Effector memory CD4-positive, alpha-beta T cell (primary cell): ENCODE measurements around the gene F10.
"Not testable (repeated sequence)": the region's sequence is repeated elsewhere in the genome, so short reads cannot be mapped to it uniquely, and the experiment has no call there.

Experiments
- DNase-seq, 3 donors: peaks; one replicate each; pipeline ENCODE4 v3.0.0-alpha.2; 2020
- H3K27ac ChIP-seq: 2 replicates; pipeline ENCODE4 v1.7.0; 2013; ENCODE audit warnings: mild to moderate bottlenecking, low read length, moderate library complexity; ENCODE audit not compliant: insufficient read depth, poor library complexity, severe bottlenecking
- H3K27me3 ChIP-seq: replicated peaks from 2 replicates; pipeline ENCODE4 v1.7.0; 2013; ENCODE audit warnings: mild to moderate bottlenecking, low read length; ENCODE audit not compliant: insufficient read depth, control insufficient read depth, poor library complexity, severe bottlenecking
- H3K36me3 ChIP-seq: 2 replicates; pipeline ENCODE4 v1.7.0; 2013; ENCODE audit warnings: mild to moderate bottlenecking, low read length, moderate library complexity; ENCODE audit not compliant: control insufficient read depth, insufficient read depth
- H3K4me1 ChIP-seq: 2 replicates; pipeline ENCODE4 v1.7.0; 2013; ENCODE audit warnings: low read length, mild to moderate bottlenecking; ENCODE audit not compliant: control insufficient read depth, insufficient read depth, poor library complexity, severe bottlenecking
- H3K4me3 ChIP-seq: 2 replicates; pipeline ENCODE4 v1.7.0; 2013; ENCODE audit warnings: low read length, low read depth, mild to moderate bottlenecking; ENCODE audit not compliant: insufficient read depth, poor library complexity, severe bottlenecking
- H3K9me3 ChIP-seq: 2 replicates; pipeline ENCODE4 v1.7.0; 2013; ENCODE audit warnings: mild to moderate bottlenecking, low read length, moderate library complexity; ENCODE audit not compliant: control insufficient read depth

F10 gene

DNA sequence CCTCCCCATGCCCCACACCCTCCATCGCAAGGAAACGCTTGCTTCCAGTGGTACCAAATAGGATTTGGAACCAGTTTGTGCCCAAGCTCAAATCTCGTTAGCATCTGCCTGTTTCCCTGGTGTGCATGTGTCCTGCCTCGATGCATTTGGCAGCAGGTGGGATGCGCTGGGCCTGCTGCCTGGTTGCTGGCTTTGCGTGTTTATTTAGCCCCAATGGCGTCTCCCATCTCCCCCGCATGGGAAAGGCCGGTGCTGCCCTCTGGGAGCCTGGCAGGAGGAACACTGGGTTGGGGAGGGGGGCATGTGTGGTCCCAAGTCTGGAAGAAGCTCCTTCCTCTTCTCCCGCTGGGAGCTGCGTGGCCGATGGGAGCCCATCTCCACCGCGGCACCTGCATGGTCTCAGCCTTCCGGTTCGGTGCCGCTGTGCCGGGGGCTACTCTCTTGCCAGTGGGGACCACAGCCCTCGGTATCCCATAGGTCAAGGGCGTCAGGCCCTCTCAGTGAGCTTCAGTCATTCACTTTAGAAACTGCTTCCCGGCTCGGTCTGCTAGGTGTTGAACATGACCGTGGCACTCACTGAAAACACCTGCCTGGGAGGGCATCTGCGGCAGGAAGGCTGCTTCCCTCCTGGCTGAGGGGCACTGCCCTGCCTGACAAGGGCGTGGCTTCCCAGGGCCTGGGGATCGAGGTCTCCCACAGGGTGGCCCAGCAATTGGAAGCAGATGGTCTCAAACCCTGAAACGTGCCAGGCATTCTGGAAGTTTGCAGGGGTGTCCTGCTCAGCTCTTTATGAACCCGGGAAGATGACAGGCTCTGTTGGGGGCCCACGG lies 28.8 kb upstream of the F10 start:
- H3K9me3 ChIP-seq: no peaks in the 10 kb centered on the region
- H3K4me3 ChIP-seq: no peak overlapping the region
- H3K27ac ChIP-seq: no peak overlapping the region
- DNase-seq: no peak
- H3K27me3 ChIP-seq: no peaks in the 10 kb centered on the region
- peaks cover 3% of the 10 kb centered on the region for H3K36me3 ChIP-seq
- no peaks in the 10 kb centered on the region for H3K4me1 ChIP-seq

DNA sequence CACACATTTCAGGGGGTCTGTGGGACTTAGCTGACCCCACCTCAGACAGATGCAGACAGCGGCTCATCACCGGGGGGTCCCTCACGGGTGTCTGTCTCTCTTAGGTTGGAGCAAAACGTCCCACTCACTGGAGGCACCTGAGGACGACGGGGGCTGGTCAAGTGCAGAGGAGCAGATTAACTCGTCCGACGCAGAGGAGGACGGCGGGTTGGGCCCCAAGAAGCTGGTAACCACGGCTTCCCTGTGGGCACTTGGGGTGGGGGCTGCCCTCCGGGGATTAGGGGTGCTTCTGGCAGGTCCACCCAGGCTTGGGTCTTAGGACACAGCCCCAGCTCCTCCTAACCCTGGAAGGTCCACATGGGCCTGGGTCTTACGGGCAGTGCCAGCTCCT lies 28.2 kb upstream of the F10 start:
- Histone ChIP-seq H3K9me3 (no peaks in the 10 kb centered on the region), H3K4me3 (no peak overlapping the region), H3K27me3 (no peaks in the 10 kb centered on the region), H3K36me3 (peaks cover 3% of the 10 kb centered on the region), H3K27ac (no peak overlapping the region), H3K4me1 (no peaks in the 10 kb centered on the region)
- DNase-seq: no peak

DNA sequence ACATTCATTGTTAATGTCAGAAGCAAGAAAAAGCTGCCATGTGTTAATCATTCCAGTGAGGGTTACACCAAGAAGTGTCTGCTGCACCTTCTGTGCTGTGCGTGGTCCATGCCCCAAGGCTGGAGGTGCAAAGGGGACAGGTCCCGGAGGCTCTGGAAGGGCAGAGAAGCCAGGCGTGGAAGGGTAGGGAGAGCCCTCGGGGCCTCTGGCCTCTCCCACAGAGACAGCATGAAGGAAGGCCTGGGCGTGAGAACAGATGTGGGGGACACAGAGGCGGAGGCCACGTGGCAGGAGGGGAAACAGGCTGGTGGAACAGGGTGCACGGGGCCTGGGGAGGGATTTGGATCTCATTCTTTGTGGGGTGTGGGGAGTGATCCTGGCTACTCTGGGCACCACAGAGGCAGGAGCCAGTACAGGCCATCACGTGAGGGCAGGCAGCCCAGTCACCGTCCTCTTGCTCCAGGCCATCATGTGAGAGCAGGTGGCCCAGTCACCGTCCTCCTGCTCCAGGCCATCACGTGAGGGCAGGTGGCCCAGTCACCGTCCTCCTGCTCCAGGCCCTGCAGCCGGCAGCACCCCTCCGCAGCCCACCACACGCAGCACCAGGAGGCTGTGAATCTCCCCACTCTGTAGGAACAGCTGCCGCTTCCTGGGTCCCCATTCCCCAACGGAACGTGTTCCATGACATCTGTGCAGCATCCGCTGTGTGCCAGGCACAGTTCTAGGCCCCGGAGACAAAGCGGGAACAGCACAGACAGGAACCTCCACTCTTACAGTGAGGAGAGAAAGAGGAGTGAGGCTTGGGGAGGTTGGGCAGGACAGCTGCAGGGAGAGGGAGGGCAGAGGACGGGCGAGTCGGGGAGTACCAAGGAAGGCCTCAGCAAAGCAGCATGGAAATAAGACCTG lies 27.2 kb upstream of the F10 start:
- no peaks in the 10 kb centered on the region for H3K27me3 ChIP-seq
- no peak overlapping the region for H3K27ac ChIP-seq
- no peaks in the 10 kb centered on the region for H3K9me3 ChIP-seq
- DNase-seq: no peak
- H3K4me3 ChIP-seq: no peak overlapping the region
- H3K36me3 ChIP-seq: no peaks in the 10 kb centered on the region
- no peaks in the 10 kb centered on the region for H3K4me1 ChIP-seq

DNA sequence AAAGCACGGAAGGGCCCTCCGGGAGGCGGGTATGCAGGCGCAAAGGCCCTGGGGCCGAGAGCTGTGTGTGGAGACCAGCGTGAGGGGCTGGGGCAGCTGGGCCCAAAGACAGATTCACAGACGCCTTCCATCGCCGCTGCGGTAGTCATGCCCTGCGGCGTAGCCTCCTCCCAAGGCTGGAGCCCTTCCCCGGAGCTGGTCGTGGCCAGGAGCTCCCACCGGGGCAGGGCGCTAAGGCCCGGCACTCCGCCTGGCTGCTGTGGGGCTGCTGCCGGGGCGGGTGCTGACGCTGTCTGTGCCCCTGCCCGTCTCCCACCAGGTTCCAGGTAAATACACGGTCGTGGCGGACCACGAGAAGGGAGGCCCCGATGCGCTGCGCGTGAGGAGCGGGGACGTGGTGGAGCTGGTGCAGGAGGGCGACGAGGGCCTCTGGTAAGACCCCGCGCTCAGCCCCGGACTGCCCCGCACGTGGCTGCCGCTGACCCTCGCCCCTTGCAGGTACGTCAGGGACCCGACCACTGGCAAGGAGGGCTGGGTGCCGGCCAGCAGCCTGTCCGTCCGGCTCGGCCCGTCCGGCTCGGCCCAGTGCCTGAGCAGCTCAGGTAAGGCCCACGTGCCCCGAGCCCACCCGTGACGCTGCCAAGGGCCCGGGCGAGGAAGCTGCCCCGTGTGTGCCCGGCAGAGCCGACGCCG lies 26.4 kb upstream of the F10 start:
- Histone ChIP-seq H3K9me3 (no peaks in the 10 kb centered on the region), H3K36me3 (no peaks in the 10 kb centered on the region), H3K27ac (no peak overlapping the region), H3K27me3 (no peaks in the 10 kb centered on the region), H3K4me3 (no peak overlapping the region), H3K4me1 (no peaks in the 10 kb centered on the region)
- no peak for DNase-seq

DNA sequence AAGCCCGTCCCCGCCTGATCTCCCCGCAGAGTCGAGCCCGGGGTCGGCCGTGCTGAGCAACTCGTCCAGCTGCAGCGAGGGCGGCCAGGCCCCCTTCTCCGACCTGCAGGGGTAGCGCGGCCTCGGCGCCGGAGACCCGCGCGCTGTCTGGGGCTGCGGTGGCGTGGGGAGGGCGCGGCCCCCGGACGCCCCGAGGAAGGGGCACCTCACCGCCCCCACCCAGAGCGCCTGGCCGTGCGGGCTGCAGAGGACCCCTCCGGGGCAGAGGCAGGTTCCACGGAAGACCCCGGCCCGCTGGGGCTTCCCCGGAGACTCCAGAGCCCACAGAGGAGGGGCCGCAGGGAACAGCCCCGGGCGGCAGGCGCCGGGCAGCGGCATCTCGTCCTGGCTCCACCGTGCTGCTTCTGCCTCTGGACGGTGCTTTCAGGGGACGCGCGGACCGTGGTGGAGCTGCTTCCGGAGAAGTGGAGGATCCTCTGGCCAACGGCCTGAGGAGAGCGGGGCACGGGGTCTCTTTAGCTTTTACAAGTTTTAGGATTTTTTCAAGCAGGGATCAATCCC lies 25.8 kb upstream of the F10 start:
- no peaks in the 10 kb centered on the region for H3K4me1 ChIP-seq
- H3K27ac ChIP-seq: no peak overlapping the region
- H3K9me3 ChIP-seq: no peaks in the 10 kb centered on the region
- H3K36me3 ChIP-seq: no peaks in the 10 kb centered on the region
- H3K4me3 ChIP-seq: no peak overlapping the region
- H3K27me3 ChIP-seq: no peaks in the 10 kb centered on the region
- DNase-seq: no peak

DNA sequence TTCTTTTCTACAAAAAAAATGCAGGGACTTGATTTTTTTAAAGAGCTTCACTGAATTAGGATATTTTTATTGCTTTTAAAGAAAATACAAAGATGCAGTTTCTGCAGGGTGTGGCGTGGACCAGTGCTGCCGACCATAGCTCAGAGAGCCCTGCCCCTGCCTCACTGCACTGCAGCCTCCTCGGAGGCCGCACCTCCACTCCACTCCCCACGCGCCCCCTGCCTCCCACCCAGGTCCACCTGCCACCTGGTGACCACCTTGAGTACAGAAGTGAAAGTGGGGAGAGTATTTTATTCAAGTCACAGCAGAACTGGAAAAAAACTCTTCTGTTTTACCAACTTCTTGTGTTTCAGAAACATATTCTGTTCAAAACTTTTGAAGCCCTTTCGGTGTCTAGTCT lies 24.9 kb upstream of the F10 start:
- Histone ChIP-seq H3K9me3 (no peaks in the 10 kb centered on the region), H3K27me3 (no peaks in the 10 kb centered on the region), H3K4me1 (no peaks in the 10 kb centered on the region), H3K27ac (no peak overlapping the region), H3K4me3 (no peak overlapping the region), H3K36me3 (no peaks in the 10 kb centered on the region)
- no peak for DNase-seq

DNA sequence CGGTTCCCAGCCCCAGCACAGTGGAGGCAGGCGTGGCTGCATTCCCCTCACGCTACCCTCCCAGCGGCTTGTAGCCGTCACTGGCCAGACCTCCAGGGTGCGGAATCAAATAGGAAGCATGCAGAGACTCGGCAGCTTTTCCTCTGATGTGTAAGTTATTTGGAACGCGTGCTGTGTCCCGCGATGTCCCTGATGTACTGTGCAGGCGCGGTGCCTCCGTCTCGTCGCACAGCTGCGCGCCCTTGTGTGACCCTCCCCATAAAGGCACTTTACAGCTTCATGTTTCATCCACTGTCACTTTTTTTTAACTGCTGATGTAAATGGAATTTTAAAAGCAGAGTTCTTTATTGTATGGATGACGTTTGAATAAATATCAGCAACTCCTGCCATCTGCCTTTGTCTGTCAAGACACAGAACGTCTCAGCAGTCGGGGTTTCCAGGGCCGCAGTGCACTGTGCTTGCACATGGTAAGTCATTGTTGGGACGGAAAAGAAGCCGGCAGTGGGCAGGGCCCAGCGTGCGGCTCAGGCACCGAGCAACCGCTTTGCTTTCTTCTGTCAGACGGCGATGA lies 24.4 kb upstream of the F10 start:
- no peaks in the 10 kb centered on the region for H3K4me1 ChIP-seq
- no peaks in the 10 kb centered on the region for H3K36me3 ChIP-seq
- no peak overlapping the region for H3K4me3 ChIP-seq
- H3K9me3 ChIP-seq: no peaks in the 10 kb centered on the region
- no peaks in the 10 kb centered on the region for H3K27me3 ChIP-seq
- no peak overlapping the region for H3K27ac ChIP-seq
- DNase-seq: no peak

DNA sequence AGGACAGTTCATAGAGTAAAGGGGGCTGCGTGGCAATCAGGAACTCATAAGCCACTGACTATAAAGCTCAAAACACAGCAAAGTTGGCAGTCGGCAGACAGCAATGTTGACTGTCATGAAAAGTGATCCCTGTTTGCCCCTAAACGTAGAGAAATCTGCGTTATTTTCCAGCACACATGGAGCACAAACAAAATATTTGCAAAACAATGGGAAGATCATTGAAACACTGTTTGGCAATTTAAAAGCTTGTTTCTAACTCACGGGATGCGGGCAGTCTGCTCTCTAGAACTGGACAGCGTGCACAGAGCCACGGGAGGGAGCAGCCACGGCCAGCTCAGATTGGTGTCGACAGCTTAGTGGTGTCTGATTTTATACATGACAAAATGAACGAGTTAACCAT lies 23.5 kb upstream of the F10 start:
- no peak for DNase-seq
- Histone ChIP-seq H3K4me3 (no peak overlapping the region), H3K27me3 (no peaks in the 10 kb centered on the region), H3K36me3 (no peaks in the 10 kb centered on the region), H3K27ac (no peak overlapping the region), H3K4me1 (no peaks in the 10 kb centered on the region), H3K9me3 (no peaks in the 10 kb centered on the region)

DNA sequence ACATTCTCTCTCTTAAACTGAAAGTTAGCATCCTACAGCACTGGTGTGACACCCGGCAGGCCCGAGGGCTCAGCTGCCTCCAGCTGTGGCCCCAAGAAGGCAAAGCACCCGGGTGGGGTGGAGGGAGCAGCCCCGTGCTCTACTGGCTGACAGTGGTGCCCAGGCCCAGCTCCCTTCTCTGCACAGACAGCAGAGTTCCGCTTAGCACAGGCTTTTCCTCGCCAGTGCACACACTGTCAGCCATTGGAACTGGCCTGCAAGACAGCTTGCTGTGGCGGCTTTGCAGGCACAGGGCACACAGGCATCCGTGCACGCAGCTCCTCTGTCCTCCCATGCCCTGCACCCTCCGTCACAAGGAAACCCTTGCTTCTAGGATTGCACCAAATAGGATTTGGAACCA lies 20.3 kb upstream of the F10 start:
- H3K4me3 ChIP-seq, H3K4me1 ChIP-seq, DNase-seq, H3K9me3 ChIP-seq, H3K36me3 ChIP-seq, H3K27me3 ChIP-seq, H3K27ac ChIP-seq: not testable (repeated sequence)
